SU-DHL-6 (cell line): ENCODE data around the gene KCNQ1OT1.

Experiments
- H2AFZ ChIP-seq: fragments of 200-600 bp; sonication (generic); 2 replicates; pipeline ENCODE4 v1.6.1; 2014; ENCODE audit warnings: low read depth, mild to moderate bottlenecking, moderate library complexity, mixed read lengths, antibody characterized with exemption, low read length; ENCODE audit not compliant: severe bottlenecking
- H3F3A ChIP-seq: fragments of 200-600 bp; shearing (Covaris generic); 2 replicates; pipeline ENCODE4 v1.6.0; 2016; ENCODE audit warnings: antibody characterized with exemption, mild to moderate bottlenecking; ENCODE audit not compliant: insufficient read depth
- H3K27ac ChIP-seq: fragments of 200-600 bp; sonication (generic); 2 replicates; pipeline ENCODE4 v1.5.1; 2016; ENCODE audit warnings: low read depth, mild to moderate bottlenecking, low read length, moderate library complexity, mixed read lengths
- H3K27me3 ChIP-seq: fragments of 200-600 bp; sonication (generic), shearing (Covaris generic); 2 replicates; pipeline ENCODE4 v1.6.0; 2014; ENCODE audit warnings: mild to moderate bottlenecking, low read length
- H3K36me3 ChIP-seq: fragments of 200-600 bp; sonication (generic); 2 replicates; pipeline ENCODE4 v1.6.1; 2014; ENCODE audit warnings: mild to moderate bottlenecking, low read length, mixed read lengths
- H3K4me2 ChIP-seq: fragments of 300-600, 200-600 bp; shearing (Covaris generic), sonication (generic); 2 replicates; pipeline ENCODE4 v1.6.0; 2014; ENCODE audit warnings: low read length, low read depth, mild to moderate bottlenecking; ENCODE audit not compliant: poor library complexity, severe bottlenecking
- H3K4me3 ChIP-seq: fragments of 200-600 bp; sonication (generic); 2 replicates; pipeline ENCODE4 v1.5.1; 2014; ENCODE audit warnings: antibody characterized with exemption, low read length, mild to moderate bottlenecking, mixed read lengths; ENCODE audit not compliant: insufficient read depth, poor library complexity, severe bottlenecking
- H3K79me2 ChIP-seq: fragments of 200-600 bp; sonication (generic); 2 replicates; pipeline ENCODE4 v1.6.1; 2014; ENCODE audit warnings: mild to moderate bottlenecking, low read length, moderate library complexity; ENCODE audit not compliant: insufficient read depth
- H3K9ac ChIP-seq: fragments of 200-600 bp; sonication (generic); 2 replicates; pipeline ENCODE4 v1.7.0; 2014; ENCODE audit warnings: mild to moderate bottlenecking, low read length
- H3K9me2 ChIP-seq: fragments of 200-600 bp; sonication (generic); replicated peaks from 2 replicates; pipeline ENCODE4 v1.6.1; 2014; ENCODE audit warnings: low read length; ENCODE audit not compliant: insufficient read depth
- H3K9me3 ChIP-seq: fragments of 200-600 bp; sonication (generic); 2 replicates; pipeline ENCODE4 v1.6.1; 2014; ENCODE audit warnings: low read length, mixed read lengths; ENCODE audit not compliant: insufficient read depth
- H4K20me1 ChIP-seq: fragments of 200-600 bp; sonication (generic); 2 replicates; pipeline ENCODE4 v1.6.1; 2014; ENCODE audit warnings: low read depth, mild to moderate bottlenecking, antibody characterized with exemption, low read length, moderate library complexity, mixed read lengths
- EZH2phosphoT487 ChIP-seq: fragments of 200-600 bp; sonication (generic), shearing (Covaris generic); conservative IDR thresholded peaks from 2 replicates; pipeline ENCODE4 v1.6.1; 2018; ENCODE audit warnings: mild to moderate bottlenecking, antibody characterized with exemption, low read length, moderate library complexity, mixed read lengths
- TF ChIP-seq, protein P1 (sequence below): fragments of 200-600 bp; sonication (generic); IDR thresholded peaks from one replicate; pipeline ENCODE4 v1.5.1; 2017; ENCODE audit warnings: antibody characterized with exemption, mild to moderate bottlenecking, low read length, moderate library complexity; ENCODE audit not compliant: insufficient read depth, poor library complexity, severe bottlenecking

The KCNQ1OT1 gene

DNA sequence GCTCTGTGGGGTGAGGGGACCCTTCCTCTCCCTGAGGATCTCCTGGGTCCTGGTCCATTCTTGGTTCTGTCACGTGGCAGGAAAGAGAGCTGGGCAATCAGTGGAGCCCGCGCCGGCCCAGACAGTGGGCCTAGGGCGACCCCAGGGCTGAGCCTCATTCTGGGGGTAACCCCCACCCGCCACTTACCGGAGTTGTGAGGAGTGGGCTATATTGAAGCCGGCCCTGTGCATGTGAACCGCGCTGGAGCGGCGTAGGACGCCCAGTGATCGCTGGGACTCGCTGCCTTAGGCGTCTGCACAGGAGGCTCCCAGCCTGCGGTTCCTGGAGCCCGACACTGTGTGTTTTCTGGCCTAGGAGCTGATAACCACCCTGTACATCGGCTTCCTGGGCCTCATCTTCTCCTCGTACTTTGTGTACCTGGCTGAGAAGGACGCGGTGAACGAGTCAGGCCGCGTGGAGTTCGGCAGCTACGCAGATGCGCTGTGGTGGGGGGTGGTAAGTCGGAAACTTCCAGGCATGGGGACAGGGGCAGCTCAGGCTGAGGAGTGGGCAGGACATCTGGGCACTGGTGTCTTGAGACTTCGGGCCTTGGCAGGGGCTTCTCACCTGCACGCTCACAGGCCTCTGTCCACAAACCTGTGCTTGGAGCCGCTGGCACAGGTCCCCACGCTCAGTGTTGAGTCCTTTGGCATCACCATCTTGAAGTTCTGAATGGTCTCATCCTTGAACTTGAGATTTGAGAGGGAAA lies 127.1 kb downstream of the KCNQ1OT1 start:
- TF ChIP-seq, protein P1, sequence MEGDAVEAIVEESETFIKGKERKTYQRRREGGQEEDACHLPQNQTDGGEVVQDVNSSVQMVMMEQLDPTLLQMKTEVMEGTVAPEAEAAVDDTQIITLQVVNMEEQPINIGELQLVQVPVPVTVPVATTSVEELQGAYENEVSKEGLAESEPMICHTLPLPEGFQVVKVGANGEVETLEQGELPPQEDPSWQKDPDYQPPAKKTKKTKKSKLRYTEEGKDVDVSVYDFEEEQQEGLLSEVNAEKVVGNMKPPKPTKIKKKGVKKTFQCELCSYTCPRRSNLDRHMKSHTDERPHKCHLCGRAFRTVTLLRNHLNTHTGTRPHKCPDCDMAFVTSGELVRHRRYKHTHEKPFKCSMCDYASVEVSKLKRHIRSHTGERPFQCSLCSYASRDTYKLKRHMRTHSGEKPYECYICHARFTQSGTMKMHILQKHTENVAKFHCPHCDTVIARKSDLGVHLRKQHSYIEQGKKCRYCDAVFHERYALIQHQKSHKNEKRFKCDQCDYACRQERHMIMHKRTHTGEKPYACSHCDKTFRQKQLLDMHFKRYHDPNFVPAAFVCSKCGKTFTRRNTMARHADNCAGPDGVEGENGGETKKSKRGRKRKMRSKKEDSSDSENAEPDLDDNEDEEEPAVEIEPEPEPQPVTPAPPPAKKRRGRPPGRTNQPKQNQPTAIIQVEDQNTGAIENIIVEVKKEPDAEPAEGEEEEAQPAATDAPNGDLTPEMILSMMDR = no peak
- TF ChIP-seq EZH2phosphoT487 = no peak
- Histone ChIP-seq H3K36me3 (no peaks in the 10 kb centered on the region), H3K4me3 (no peak overlapping the region), H3K79me2 (no peaks in the 10 kb centered on the region), H2AFZ (no peak overlapping the region), H3F3A (no peaks in the 10 kb centered on the region), H3K4me2 (no peak overlapping the region), H4K20me1 (no peaks in the 10 kb centered on the region), H3K9me3 (no peaks in the 10 kb centered on the region), H3K9ac (no peak overlapping the region), H3K27ac (no peak overlapping the region), H3K27me3 (no peaks in the 10 kb centered on the region), H3K9me2 (no peaks in the 10 kb centered on the region)

DNA sequence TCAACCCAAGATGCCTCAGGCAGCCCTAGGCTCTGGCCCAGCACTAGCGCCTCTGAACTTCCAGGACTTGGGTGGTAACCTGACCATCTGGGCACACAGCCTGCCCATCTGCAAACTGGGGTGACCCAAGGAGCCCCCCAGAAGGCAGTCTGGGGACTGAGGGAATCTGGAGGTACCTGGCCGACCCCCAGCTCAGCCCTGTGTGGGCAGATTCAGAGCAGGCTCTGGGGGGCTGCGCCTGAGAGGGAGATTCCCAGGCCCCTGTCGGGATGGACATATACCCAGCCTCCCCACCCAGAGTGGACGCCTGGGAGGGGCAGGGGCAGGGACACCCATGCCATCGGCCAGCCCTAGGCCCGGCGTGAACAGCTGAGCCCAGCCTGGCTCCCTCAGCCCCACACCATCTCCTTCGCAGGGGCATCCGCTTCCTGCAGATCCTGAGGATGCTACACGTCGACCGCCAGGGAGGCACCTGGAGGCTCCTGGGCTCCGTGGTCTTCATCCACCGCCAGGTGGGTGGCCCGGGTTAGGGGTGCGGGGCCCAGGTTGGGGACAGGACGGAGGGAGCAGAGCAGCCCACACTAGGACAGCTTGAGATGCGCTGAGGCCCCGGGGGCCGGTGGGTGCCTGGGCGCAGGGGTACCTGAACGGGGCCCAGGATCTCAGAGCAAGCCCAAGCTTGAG lies 128.1 kb downstream of the KCNQ1OT1 start:
- no peaks in the 10 kb centered on the region for H3K27me3 ChIP-seq
- no peaks in the 10 kb centered on the region for H3F3A ChIP-seq
- no peaks in the 10 kb centered on the region for H3K79me2 ChIP-seq
- TF ChIP-seq, protein P1 = no peak
- no peak for TF ChIP-seq EZH2phosphoT487
- no peaks in the 10 kb centered on the region for H3K9me3 ChIP-seq
- no peak overlapping the region for H3K27ac ChIP-seq
- H3K36me3 ChIP-seq = no peaks in the 10 kb centered on the region
- H3K9me2 ChIP-seq = no peaks in the 10 kb centered on the region
- no peak overlapping the region for H3K4me3 ChIP-seq
- no peak overlapping the region for H3K4me2 ChIP-seq
- H3K9ac ChIP-seq = no peak overlapping the region
- no peaks in the 10 kb centered on the region for H4K20me1 ChIP-seq
- H2AFZ ChIP-seq = no peak overlapping the region

DNA sequence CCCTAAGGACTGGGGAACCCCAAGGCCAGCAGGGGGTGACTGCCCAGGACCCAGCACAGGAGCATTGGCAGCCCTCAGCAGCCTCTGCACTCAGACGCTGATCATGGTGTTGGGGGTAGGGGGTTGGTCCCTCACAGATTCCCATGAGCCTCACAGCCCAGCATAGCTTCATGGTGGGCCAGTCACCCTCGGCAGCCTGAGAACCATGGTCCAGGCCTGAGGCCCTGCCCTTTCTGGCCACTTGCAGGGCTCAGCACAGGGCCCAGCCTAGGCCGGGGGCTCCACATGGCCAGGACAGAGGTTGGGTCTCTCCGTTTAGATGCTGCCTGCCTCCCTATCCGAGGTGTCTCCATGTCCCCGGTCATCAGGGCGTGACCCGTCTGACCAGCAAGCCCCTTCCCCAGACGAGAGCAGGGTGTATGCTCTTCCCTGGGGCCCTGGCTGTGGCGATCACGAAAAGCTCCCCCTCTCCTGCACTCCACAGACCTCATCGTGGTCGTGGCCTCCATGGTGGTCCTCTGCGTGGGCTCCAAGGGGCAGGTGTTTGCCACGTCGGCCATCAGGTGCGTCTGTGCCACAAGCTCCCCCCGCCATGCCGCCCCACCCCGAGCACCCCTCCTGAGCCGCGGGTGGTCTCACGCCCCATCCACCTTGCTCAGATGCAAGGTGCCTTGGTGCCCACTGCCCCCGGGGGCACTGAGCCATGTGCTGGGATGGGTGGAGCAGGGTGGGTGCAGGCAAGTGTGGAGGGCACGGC lies 128.8 kb downstream of the KCNQ1OT1 start:
- Histone ChIP-seq H4K20me1 (no peaks in the 10 kb centered on the region), H3K4me3 (no peak overlapping the region), H3F3A (no peaks in the 10 kb centered on the region), H3K27me3 (no peaks in the 10 kb centered on the region), H3K9me3 (no peaks in the 10 kb centered on the region), H2AFZ (no peak overlapping the region), H3K36me3 (no peaks in the 10 kb centered on the region), H3K79me2 (no peaks in the 10 kb centered on the region), H3K9me2 (no peaks in the 10 kb centered on the region), H3K27ac (no peak overlapping the region), H3K9ac (no peak overlapping the region), H3K4me2 (no peak overlapping the region)
- TF ChIP-seq, protein P1 = no peak
- no peak for TF ChIP-seq EZH2phosphoT487
